Skeletal muscle cell (primary cell): ENCODE measurements around the gene PPHLN1.
"Not testable (repeated sequence)": the region's sequence is repeated elsewhere in the genome, so short reads cannot be mapped to it uniquely, and the experiment has no call there.

Experiments used
- DNase-seq: peaks from one replicate; pipeline ENCODE4 v3.0.0-alpha.2; 2010; ENCODE audit warnings: low read depth
- H3K4me3 ChIP-seq: 2 replicates; pipeline ENCODE4 v1.5.1; 2011; ENCODE audit warnings: low read depth, mild to moderate bottlenecking, control low read depth, low read length, moderate library complexity

PPHLN1 gene

GRCh38 chr12:42361909-42362646 lies 36.1 kb downstream of the PPHLN1 start:
- DNase-seq: no peak
- no peak overlapping the region for H3K4me3 ChIP-seq

- no peak overlapping the region for H3K4me3 ChIP-seq
- DNase-seq: no peak
Observed at GRCh38 chr12:42362647-42363260, 36.8 kb downstream of the PPHLN1 start.

- no peak for DNase-seq
- H3K4me3 ChIP-seq: no peak overlapping the region
Observed at GRCh38 chr12:42364692-42365091, 38.7 kb downstream of the PPHLN1 start.

GRCh38 chr12:42365486-42365885 lies 39.5 kb downstream of the PPHLN1 start:
- H3K4me3 ChIP-seq: no peak overlapping the region
- DNase-seq: no peak

- no peak for DNase-seq
- no peak overlapping the region for H3K4me3 ChIP-seq
Observed at GRCh38 chr12:42370013-42370412, 44.0 kb downstream of the PPHLN1 start.

- no peak for DNase-seq
- no peak overlapping the region for H3K4me3 ChIP-seq
Observed at GRCh38 chr12:42372154-42372791, 46.3 kb downstream of the PPHLN1 start.

GRCh38 chr12:42373669-42374068 lies 47.7 kb downstream of the PPHLN1 start:
- H3K4me3 ChIP-seq: no peak overlapping the region

GRCh38 chr12:42380733-42381132 lies 54.8 kb downstream of the PPHLN1 start:
- H3K4me3 ChIP-seq: no peak overlapping the region
- DNase-seq: no peak

More at GRCh38 chr12:42373669-42374068, 47.7 kb downstream of the PPHLN1 start:
- no peak for DNase-seq

GRCh38 chr12:42382013-42382696 lies 56.2 kb downstream of the PPHLN1 start:
- peak; percentile 4 for DNase-seq
- no peak overlapping the region for H3K4me3 ChIP-seq

GRCh38 chr12:42385326-42385841 lies 59.4 kb downstream of the PPHLN1 start:
- H3K4me3 ChIP-seq: no peak overlapping the region
- DNase-seq: no peak

GRCh38 chr12:42386308-42386707 lies 60.3 kb downstream of the PPHLN1 start:
- H3K4me3 ChIP-seq: no peak overlapping the region
- no peak for DNase-seq

GRCh38 chr12:42388086-42388485 lies 62.1 kb downstream of the PPHLN1 start:
- not testable (repeated sequence) for H3K4me3 ChIP-seq, DNase-seq

- DNase-seq: no peak
- H3K4me3 ChIP-seq: no peak overlapping the region
Observed at GRCh38 chr12:42394429-42394828, 68.5 kb downstream of the PPHLN1 start.

GRCh38 chr12:42396473-42397259 lies 70.7 kb downstream of the PPHLN1 start:
- no peak overlapping the region for H3K4me3 ChIP-seq
- peak; percentile 7 for DNase-seq

- no peak overlapping the region for H3K4me3 ChIP-seq
- DNase-seq: no peak
Observed at GRCh38 chr12:42402821-42403411, 76.9 kb downstream of the PPHLN1 start.

- no peak overlapping the region for H3K4me3 ChIP-seq
- DNase-seq: no peak
Observed at GRCh38 chr12:42407306-42407705, 81.3 kb downstream of the PPHLN1 start.

GRCh38 chr12:42409471-42409870 lies 83.5 kb downstream of the PPHLN1 start:
- DNase-seq: no peak
- H3K4me3 ChIP-seq: no peak overlapping the region

- DNase-seq: no peak
- no peak overlapping the region for H3K4me3 ChIP-seq
Observed at GRCh38 chr12:42410340-42410739, 84.4 kb downstream of the PPHLN1 start.

- no peak overlapping the region for H3K4me3 ChIP-seq
- no peak for DNase-seq
Observed at GRCh38 chr12:42420395-42420794, 94.4 kb downstream of the PPHLN1 start.
